ENCODE data around the gene HLF.

DNA sequence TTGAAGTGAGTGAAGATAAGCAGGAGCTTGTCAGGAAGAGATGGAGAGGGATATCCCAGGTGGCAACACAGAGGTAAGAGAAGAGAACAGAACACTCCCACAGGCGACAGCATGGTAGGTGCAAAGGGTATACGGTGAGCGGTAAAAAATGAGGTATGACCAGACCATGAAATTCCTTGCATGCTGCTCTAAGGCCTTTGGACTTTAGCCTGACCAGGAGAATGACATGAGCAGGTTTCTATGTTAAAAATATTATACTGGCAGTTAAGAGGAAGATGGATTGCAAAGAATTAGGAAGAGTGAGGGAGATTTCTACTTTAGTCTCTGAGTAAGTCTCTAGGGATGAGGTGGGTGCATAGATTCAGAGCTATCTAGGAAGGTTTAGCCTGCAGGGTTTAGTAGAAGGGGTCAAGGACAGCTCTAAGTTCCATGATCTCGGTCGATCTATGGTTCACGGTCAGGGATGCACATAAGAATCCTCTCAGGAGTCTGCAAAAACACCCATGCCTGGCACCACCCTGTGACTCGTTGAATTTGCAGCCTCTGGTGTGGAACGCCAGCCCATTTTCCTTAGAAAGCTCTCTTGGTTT lies 65.7 kb downstream of the HLF start:
- TF ChIP-seq, protein P1, sequence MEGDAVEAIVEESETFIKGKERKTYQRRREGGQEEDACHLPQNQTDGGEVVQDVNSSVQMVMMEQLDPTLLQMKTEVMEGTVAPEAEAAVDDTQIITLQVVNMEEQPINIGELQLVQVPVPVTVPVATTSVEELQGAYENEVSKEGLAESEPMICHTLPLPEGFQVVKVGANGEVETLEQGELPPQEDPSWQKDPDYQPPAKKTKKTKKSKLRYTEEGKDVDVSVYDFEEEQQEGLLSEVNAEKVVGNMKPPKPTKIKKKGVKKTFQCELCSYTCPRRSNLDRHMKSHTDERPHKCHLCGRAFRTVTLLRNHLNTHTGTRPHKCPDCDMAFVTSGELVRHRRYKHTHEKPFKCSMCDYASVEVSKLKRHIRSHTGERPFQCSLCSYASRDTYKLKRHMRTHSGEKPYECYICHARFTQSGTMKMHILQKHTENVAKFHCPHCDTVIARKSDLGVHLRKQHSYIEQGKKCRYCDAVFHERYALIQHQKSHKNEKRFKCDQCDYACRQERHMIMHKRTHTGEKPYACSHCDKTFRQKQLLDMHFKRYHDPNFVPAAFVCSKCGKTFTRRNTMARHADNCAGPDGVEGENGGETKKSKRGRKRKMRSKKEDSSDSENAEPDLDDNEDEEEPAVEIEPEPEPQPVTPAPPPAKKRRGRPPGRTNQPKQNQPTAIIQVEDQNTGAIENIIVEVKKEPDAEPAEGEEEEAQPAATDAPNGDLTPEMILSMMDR (IDR thresholded peaks at IDR 0.05) = no peak
- TF ChIP-seq POLR2A (IDR thresholded peaks at IDR 0.05) (no peak), EP300 (IDR thresholded peaks at IDR 0.05) (no peak), POLR2AphosphoS5 (IDR thresholded peaks at IDR 0.05) (no peak)

Measured in stomach (tissue), 4 donors.